Hindlimb muscle (tissue), 1 donor: ENCODE measurements around the gene MECP2. TPM values are rescaled to one million over a fixed set of nuclear protein-coding genes. Genes with fewer than 3 reads are reported as not detected.
A peak's percentile ranks its signal among the peaks of the same experiment; 100 is the strongest.

Source experiments
- DNase-seq: peaks from one replicate; pipeline ENCODE4 v3.0.0-alpha.2; 2013
- polyA plus RNA-seq: library from polyadenylated mRNA; unstranded; fragments of 120-200 nt; gene quantifications from one replicate; pipeline ENCODE4 v1.2.1, GENCODE V29; 2013; ENCODE audit not compliant: insufficient read length

MECP2 gene
- polyA plus RNA-seq, 1 donor: 25.1 TPM

DNA sequence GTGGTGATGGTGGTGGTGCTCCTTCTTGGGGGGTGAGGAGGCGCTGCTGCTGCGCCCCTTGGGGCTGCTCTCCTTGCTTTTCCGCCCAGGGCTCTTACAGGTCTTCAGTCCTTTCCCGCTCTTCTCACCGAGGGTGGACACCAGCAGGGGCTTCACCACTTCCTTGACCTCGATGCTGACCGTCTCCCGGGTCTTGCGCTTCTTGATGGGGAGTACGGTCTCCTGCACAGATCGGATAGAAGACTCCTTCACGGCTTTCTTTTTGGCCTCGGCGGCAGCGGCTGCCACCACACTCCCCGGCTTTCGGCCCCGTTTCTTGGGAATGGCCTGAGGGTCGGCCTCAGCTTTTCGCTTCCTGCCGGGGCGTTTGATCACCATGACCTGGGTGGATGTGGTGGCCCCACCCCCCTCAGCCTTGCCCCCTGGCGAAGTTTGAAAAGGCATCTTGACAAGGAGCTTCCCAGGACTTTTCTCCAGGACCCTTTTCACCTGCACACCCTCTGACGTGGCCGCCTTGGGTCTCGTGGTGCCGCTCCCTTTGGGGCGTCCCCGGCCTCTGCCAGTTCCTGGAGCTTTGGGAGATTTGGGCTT lies 66.7 kb downstream of the MECP2 start:
- no peak for DNase-seq

DNA sequence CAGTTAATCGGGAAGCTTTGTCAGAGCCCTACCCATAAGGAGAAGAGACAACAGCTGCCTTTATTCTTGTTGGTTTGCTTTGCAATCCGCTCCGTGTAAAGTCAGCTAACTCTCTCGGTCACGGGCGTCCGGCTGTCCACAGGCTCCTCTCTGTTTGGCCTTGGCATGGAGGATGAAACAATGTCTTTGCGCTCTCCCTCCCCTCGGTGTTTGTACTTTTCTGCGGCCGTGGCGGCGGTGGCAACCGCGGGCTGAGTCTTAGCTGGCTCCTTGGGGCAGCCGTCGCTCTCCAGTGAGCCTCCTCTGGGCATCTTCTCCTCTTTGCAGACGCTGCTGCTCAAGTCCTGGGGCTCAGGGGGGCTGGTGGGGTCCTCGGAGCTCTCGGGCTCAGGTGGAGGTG lies 67.3 kb downstream of the MECP2 start:
- no peak for DNase-seq

- no peak for DNase-seq
Observed at GRCh38 chrX:154029439-154029838, 68.1 kb downstream of the MECP2 start.

DNA sequence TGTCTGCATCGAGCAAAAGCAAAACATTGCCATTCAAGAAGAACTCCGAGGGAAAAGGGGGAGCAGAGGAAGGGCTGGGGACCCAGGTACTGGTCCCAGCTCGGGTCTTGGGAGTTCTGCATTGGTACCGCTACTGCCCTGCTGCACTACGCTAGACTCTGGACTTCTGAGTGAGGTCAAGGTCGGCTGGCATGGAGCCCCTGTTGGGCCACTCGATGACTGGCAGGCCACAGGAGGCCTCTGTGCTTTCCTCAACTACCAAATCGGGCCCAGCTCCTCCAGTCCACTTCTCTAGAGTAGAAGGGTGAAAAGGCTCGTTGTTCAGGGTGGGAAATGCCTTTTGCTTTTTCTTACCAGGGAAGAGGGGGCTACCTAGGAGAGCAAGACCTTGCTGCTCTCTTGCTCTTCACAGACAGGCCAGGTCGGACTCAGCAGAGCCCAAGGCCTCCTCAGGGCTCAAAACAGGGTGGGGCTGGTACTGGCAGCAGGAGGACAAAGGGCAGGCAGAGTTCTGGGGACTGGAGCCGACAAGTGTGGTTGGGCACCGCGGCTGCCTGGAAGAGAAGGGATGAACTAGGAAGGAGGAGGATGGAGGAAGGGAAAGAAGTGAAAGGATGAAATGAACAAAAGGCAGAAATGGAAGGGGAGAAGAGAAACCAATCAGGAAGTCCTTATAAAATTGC lies 68.9 kb downstream of the MECP2 start:
- DNase-seq: no peak

DNA sequence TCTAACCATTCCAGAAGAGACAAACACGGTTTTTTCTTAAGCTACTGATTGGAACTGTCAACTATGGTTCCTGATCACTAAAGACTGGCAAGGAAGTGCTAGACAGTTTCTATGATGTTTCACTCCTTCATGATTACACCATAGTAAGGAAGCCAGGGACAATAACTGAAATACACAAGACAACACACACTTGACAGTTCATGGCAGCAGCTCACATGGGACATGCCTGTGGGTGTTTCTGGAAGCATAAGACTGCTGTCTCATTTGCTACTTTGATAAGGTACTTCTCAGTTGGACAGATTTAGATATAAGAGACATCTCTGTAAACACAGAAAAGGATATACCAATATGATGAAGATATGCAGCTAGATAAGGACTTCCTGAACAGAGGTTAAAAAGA lies 69.5 kb downstream of the MECP2 start:
- no peak for DNase-seq

GRCh38 chrX:154027022-154027402 lies 70.5 kb downstream of the MECP2 start:
- no peak for DNase-seq

- DNase-seq: no peak
Observed at GRCh38 chrX:154026136-154027021, 71.1 kb downstream of the MECP2 start.

GRCh38 chrX:154025230-154025629 lies 72.3 kb downstream of the MECP2 start:
- DNase-seq: no peak

DNA sequence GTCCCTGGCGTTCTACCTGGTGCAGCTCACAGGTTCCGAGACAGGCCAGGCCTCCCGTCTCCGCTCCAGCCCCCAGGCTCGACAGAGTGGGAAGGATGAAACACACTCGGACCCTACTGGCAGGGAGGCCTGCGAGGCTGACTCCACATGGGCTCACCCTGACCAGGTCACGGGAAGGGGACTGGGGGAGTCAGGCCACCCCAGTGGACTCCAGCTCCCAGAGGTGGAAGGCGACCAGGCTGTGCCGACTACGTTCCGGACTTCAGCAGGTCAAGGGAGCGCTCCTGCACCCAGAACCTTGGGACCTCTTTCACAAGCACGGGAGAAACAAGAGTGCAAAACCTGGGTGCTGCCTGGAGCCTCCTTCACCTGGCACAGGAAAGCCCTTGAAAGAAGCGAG lies 73.2 kb downstream of the MECP2 start:
- DNase-seq: no peak

GRCh38 chrX:154023276-154024000 lies 74.1 kb downstream of the MECP2 start:
- DNase-seq: no peak

DNA sequence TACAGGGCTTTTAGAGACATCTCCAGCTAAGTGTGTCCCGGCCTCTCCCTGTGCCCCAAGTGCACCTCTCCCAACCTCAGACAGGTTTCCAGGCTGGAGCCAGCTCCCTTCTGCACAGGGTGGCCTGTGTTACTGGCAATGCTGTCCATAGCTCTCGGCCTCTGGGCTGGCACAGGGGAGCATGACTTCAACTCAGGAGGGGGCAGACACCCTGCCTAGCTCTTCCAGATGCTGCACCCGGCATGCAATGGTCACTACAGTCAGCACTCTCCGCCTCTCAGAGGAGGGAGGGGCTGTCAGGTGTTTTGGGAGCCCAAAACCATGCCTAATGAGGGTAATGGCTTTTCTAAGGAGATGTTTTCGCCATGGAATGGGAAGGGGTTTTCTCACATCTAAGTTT lies 75.4 kb downstream of the MECP2 start:
- no peak for DNase-seq

GRCh38 chrX:154021131-154021611 lies 76.3 kb downstream of the MECP2 start:
- DNase-seq: no peak

GRCh38 chrX:154020536-154021115 lies 76.9 kb downstream of the MECP2 start:
- DNase-seq: no peak

DNA sequence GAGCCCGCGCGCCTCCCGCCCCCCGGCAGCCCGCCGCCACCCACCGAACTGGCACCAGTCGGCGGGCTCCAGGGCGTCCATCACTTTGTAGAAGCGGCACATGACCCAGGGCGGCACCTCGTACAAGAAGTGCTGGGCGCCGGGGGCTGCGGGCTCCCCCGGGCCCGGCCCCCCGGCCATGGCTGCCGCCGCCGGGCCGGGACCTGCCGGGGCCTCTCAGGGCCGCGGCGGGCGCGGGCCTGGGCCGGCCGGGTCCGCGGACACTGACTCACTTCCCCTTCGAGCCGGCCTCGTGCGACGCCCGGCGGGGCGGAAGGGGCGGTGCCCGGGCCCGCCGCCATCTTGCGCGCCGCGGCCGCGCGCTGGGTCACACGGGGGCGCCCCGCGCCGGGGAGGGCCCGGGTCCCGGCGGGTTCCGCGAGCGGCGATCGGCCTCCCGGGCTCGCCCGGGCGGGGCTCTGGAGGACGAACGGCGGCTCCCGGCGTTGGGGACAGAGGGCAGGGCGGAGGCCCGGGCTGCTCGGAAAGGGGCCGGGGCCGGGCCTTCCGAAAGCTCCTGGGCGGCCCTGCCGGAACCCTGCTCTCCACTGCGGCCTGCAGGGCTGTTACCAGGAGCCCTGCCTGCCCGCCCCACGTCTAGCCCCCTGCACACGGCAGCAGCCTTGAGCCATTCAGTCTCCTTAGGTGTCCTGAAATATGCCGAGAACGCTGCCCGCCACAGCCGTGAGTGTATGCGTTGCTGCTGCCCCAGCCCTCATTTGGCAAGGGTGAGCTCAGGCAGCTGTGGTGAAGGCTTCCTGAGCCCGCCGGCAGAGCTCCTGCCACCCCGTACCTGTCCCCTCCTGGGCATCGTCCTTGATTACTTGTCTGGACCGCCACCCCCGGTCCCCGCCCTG lies 77.6 kb downstream of the MECP2 start, which contains the start of gene IRAK1:
Gene IRAK1, minus strand, starts transcription at position 270 of the 896 bp plus-strand sequence. Its CDS starts 90 bp downstream, at position 180.
- peak; percentile 72 for DNase-seq

DNA sequence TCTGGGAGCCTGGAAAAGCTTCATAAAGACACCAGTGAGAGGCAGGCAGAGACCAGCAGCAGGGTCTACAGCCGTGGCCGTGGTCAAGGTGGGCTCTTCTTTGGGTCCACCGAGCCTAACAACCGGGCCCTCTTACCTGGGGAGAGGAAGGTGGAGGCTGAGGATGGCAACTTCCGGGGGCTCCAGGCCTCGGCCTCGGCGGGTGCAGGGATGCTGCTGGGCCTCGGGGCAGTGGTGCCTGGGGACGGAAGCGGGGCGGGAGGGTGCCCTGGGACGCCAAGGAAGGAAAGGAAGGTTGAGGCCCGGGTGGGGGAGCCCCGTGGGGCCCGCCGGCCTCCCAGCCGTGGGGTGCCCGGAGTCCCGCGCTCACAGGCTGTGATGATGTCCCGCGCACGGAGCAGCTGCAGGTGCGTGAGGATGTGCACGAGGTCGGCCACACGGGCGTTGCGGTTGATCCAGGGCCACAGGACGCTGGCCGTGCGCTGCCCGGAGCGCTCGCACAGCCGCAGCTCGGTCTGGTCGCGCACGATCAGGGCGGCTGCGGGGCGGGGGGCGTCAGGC lies 78.4 kb downstream of the MECP2 start:
- no peak for DNase-seq

- DNase-seq: no peak
Observed at GRCh38 chrX:154018518-154019060, 78.9 kb downstream of the MECP2 start.

- no peak for DNase-seq
Observed at GRCh38 chrX:154017766-154018517, 79.6 kb downstream of the MECP2 start.

GRCh38 chrX:154016366-154017076 lies 81.0 kb downstream of the MECP2 start:
- DNase-seq: no peak
